Measurements from ENCODE around the gene RFC4.

DNA sequence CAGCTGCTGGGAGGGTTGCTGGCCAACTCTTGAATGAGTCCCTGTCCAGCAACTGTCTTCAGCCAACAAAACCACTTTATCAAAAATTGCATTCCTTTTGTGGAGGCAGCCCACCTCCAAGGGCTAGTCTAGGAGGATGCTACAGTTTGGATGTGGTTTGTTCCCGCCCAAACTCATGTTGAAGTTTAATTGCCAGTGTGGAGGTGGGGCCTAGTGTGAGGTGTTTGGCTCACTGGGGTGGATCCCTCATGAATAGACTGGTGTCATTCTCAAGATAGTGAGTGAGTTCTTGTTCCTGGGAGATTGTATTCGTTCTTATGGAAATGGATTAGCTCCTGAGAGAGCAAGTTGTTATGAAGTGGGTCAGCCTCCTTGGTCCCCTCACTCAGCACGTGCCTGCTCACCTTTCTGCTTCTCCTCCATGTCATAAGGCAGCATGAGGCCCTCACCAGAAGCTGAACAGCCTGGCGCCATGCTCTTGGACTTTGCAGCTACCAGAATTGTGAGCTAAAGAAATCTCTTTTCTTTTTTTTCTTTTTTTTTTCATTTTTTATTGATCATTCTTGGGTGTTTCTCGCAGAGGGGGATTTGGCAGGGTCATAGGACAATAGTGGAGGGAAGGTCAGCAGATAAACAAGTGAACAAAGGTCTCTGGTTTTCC, 4.2 kb upstream of the RFC4 start:
- TF ChIP-seq POLR2AphosphoS5 (IDR thresholded peaks at IDR 0.05) (no peak), EP300 (IDR thresholded peaks at IDR 0.05) (no peak)
- TF ChIP-seq, protein P1, sequence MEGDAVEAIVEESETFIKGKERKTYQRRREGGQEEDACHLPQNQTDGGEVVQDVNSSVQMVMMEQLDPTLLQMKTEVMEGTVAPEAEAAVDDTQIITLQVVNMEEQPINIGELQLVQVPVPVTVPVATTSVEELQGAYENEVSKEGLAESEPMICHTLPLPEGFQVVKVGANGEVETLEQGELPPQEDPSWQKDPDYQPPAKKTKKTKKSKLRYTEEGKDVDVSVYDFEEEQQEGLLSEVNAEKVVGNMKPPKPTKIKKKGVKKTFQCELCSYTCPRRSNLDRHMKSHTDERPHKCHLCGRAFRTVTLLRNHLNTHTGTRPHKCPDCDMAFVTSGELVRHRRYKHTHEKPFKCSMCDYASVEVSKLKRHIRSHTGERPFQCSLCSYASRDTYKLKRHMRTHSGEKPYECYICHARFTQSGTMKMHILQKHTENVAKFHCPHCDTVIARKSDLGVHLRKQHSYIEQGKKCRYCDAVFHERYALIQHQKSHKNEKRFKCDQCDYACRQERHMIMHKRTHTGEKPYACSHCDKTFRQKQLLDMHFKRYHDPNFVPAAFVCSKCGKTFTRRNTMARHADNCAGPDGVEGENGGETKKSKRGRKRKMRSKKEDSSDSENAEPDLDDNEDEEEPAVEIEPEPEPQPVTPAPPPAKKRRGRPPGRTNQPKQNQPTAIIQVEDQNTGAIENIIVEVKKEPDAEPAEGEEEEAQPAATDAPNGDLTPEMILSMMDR (IDR thresholded peaks at IDR 0.05): no peak

Measured in stomach (tissue), 4 donors.